Tibial nerve (tissue), 4 donors: Measurements from ENCODE around the gene EBF3. TPM values are rescaled to one million over a fixed set of nuclear protein-coding genes. Genes with fewer than 3 reads are reported as not detected.

ENCODE experiments used
- DNase-seq, 2 donors: peaks; one replicate each; pipeline ENCODE4 v3.0.0-alpha.2; 2019; ENCODE audit warnings: low spot score in 2 of 2
- H3K27ac ChIP-seq, 4 donors: fragments of 200-600 bp; sonication (generic) in 3 of 4; one replicate each; pipeline ENCODE4 v1.5.1; 2017 to 2019; ENCODE audit warnings: mild to moderate bottlenecking in 1 of 4
- H3K27me3 ChIP-seq, 2 donors: fragments of 200-600 bp; sonication (generic) in 1 of 2; one replicate each; pipeline versions ENCODE4 v1.5.1 to v1.6.0; 2017 to 2019
- H3K36me3 ChIP-seq, 3 donors: fragments of 200-600 bp; sonication (generic); one replicate each; pipeline ENCODE4 v1.5.1; 2018 to 2019
- H3K4me1 ChIP-seq, 4 donors: fragments of 200-600 bp; sonication (generic) in 3 of 4; one replicate each; pipeline ENCODE4 v1.5.1; 2017 to 2019
- H3K4me3 ChIP-seq, 4 donors: fragments of 200-600 bp; sonication (generic) in 3 of 4; one replicate each; pipeline ENCODE4 v1.5.1; 2017 to 2019; ENCODE audit warnings: mild to moderate bottlenecking in 1 of 4, moderate library complexity in 1 of 4
- H3K9me3 ChIP-seq, 4 donors: fragments of 200-600 bp; sonication (generic) in 3 of 4; one replicate each; pipeline ENCODE4 v1.5.1; 2017 to 2019
- EP300 ChIP-seq, 2 donors: sonication (generic); formaldehyde crosslinking; IDR thresholded peaks; one replicate each; pipeline ENCODE4 v1.6.1; 2017; ENCODE audit warnings: antibody characterized with exemption in 2 of 2, mild to moderate bottlenecking in 1 of 2
- POLR2A ChIP-seq, 2 donors: fragments of 450-650 bp; IDR thresholded peaks; one replicate each; pipeline ENCODE4 v1.6.1; 2017; ENCODE audit warnings: antibody characterized with exemption in 2 of 2, mild to moderate bottlenecking in 2 of 2, moderate library complexity in 2 of 2
- WGBS, 2 donors: methylation state at CpG; one replicate each; pipeline ENCODE4 v1.1.5; 2018; 5-methylcytosine and 5-hydroxymethylcytosine counted together
- total RNA-seq, 4 donors: library from RNA; depleted of rRNA; stranded (reverse); fragments of >200 nt; gene quantifications; one replicate each; pipeline ENCODE4 v1.1.0, GENCODE V29; 2016
- TF ChIP-seq, protein P1 (sequence below), 5 experiments: fragments of 200-600 bp in 3 of 5; fragments of 450-650 bp in 2 of 5; sonication (generic) in 3 of 5; IDR thresholded peaks; one replicate each; pipeline ENCODE4 v1.5.1; 2016 to 2019; ENCODE audit warnings: antibody characterized with exemption in 5 of 5, mild to moderate bottlenecking in 3 of 5, moderate library complexity in 2 of 5

Gene EBF3
- total RNA-seq, 4 donors from 2014 or later = 27.3 to 41.0 (median 31.2) TPM

DNA sequence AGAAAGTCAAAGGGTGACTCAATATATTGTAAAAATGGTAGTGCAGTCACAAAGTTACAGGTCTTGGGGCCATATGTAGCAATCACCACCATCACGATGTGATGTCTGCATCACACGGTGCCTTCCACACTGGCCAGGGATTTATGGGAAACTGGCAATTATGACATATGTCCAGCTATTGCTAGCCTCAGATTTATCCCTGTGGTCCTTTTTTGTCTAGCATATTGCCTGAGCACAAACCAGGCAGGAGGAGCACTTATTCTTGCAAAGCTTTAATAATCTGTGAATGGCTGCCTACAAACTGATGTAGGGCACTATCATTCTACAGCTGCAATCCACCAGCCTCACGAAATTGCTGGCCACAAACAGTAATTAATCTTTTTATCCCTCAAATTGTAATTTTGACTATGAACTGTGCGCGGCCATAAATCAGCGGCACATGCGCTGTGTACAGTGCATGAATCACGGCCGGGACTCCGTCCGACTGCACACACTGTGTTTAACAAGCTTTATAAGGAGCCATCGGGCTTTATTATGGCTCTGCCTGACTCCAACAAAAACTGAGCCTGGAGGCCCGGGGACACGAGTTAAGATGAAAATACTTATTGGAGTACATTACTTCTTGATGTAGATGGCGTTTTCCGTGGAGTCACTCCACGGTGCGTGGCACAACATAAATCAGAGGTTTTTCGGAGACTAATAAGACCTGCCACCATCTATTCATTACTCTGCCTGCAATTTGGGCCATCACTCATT is 115.2 kb downstream of the EBF3 start:
- Histone ChIP-seq H3K9me3 (no peaks in the 10 kb centered on the region), H3K27ac (no peak overlapping the region), H3K27me3 (no peaks in the 10 kb centered on the region), H3K36me3 (peaks cover 0 to 10% (median 0%) of the 10 kb centered on the region in 3 donors), H3K4me3 (no peak overlapping the region), H3K4me1 (peaks cover 0 to 10% (median 0%) of the 10 kb centered on the region in 4 donors)
- WGBS, 2 donors = 89 to 90% methylated on average over 19 of the region's 19 CpGs
- DNase-seq = no peak
- TF ChIP-seq POLR2A (IDR thresholded peaks at IDR 0.05) (no peak), EP300 (IDR thresholded peaks at IDR 0.05) (no peak)
- TF ChIP-seq, protein P1, sequence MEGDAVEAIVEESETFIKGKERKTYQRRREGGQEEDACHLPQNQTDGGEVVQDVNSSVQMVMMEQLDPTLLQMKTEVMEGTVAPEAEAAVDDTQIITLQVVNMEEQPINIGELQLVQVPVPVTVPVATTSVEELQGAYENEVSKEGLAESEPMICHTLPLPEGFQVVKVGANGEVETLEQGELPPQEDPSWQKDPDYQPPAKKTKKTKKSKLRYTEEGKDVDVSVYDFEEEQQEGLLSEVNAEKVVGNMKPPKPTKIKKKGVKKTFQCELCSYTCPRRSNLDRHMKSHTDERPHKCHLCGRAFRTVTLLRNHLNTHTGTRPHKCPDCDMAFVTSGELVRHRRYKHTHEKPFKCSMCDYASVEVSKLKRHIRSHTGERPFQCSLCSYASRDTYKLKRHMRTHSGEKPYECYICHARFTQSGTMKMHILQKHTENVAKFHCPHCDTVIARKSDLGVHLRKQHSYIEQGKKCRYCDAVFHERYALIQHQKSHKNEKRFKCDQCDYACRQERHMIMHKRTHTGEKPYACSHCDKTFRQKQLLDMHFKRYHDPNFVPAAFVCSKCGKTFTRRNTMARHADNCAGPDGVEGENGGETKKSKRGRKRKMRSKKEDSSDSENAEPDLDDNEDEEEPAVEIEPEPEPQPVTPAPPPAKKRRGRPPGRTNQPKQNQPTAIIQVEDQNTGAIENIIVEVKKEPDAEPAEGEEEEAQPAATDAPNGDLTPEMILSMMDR (IDR thresholded peaks at IDR 0.05) = no peak

GRCh38 chr10:129847741-129848483 is 116.2 kb downstream of the EBF3 start:
- no peak overlapping the region for H3K4me3 ChIP-seq
- no peaks in the 10 kb centered on the region for H3K27me3 ChIP-seq
- H3K9me3 ChIP-seq = no peaks in the 10 kb centered on the region
- peaks cover 0 to under 1% (median 0%) of the 10 kb centered on the region in 4 donors for H3K4me1 ChIP-seq
- TF ChIP-seq, protein P1 (IDR thresholded peaks at IDR 0.05) = no peak
- TF ChIP-seq EP300 (IDR thresholded peaks at IDR 0.05) = no peak
- TF ChIP-seq POLR2A (IDR thresholded peaks at IDR 0.05) = no peak
- 82 to 83% methylated on average over 18 of the region's 18 CpGs for WGBS, 2 donors
- peaks cover 0 to 13% (median 0%) of the 10 kb centered on the region in 3 donors for H3K36me3 ChIP-seq
- no peak for DNase-seq
- no peak overlapping the region for H3K27ac ChIP-seq

DNA sequence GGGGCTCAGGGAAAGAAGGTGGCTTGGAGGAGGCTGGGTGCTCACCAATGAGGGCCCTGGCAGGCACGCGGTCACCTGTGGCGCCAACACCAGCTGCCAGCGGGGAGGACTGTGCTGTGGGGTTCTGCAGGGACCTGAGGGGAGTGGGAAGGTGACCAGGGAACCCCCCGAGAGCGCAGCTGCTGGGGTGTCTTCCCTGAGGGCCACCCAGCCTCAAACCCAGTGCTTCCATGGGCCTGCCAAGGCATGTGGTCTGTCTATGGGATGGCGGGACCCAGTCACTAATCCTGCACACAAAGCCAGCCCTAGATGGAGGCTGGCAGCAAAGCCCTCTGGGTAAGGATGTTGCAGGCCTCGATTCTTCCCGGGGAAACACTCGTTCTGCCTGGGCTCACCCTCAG is 117.1 kb downstream of the EBF3 start:
- Histone ChIP-seq H3K4me1 (no peaks in the 10 kb centered on the region), H3K36me3 (peaks cover 0 to 22% (median 0%) of the 10 kb centered on the region in 3 donors), H3K27me3 (no peaks in the 10 kb centered on the region), H3K9me3 (no peaks in the 10 kb centered on the region), H3K27ac (no peak overlapping the region), H3K4me3 (no peak overlapping the region)
- TF ChIP-seq EP300 (IDR thresholded peaks at IDR 0.05) = no peak
- TF ChIP-seq, protein P1 (IDR thresholded peaks at IDR 0.05) = no peak
- TF ChIP-seq POLR2A (IDR thresholded peaks at IDR 0.05) = no peak
- no peak for DNase-seq
- WGBS, 2 donors = 75 to 88% methylated on average over 4 to 10 of the region's 10 CpGs

GRCh38 chr10:129845111-129845753 is 118.8 kb downstream of the EBF3 start:
- Histone ChIP-seq H3K4me3 (no peak overlapping the region), H3K36me3 (peaks cover 0 to 40% (median 0%) of the 10 kb centered on the region in 3 donors), H3K9me3 (no peaks in the 10 kb centered on the region), H3K27ac (no peak overlapping the region), H3K27me3 (no peaks in the 10 kb centered on the region), H3K4me1 (no peaks in the 10 kb centered on the region)
- no peak for TF ChIP-seq POLR2A (IDR thresholded peaks at IDR 0.05)
- no peak for TF ChIP-seq EP300 (IDR thresholded peaks at IDR 0.05)
- WGBS, 2 donors = 82 to 83% methylated on average over 12 of the region's 12 CpGs
- no peak for DNase-seq

- TF ChIP-seq, protein P1 (IDR thresholded peaks at IDR 0.05) = no peak
- TF ChIP-seq POLR2A (IDR thresholded peaks at IDR 0.05) (no peak), EP300 (IDR thresholded peaks at IDR 0.05) (no peak)
- H3K36me3 ChIP-seq = peaks cover 0 to 49% (median 0%) of the 10 kb centered on the region in 3 donors
- H3K4me3 ChIP-seq = no peak overlapping the region
Measured at GRCh38 chr10:129844216-129844766, 119.8 kb downstream of the EBF3 start.

More at GRCh38 chr10:129844216-129844766, 119.8 kb downstream of the EBF3 start:
- 85 to 87% methylated on average over 12 of the region's 12 CpGs for WGBS, 2 donors
- H3K9me3 ChIP-seq = no peaks in the 10 kb centered on the region
- H3K4me1 ChIP-seq = no peaks in the 10 kb centered on the region
- no peaks in the 10 kb centered on the region for H3K27me3 ChIP-seq
- DNase-seq = no peak
- no peak overlapping the region for H3K27ac ChIP-seq
